H1 (cell line): ENCODE measurements around the gene UBE2D2. TPM values are rescaled to one million over a fixed set of nuclear protein-coding genes. Genes with fewer than 3 reads are reported as not detected.
A peak's percentile ranks its signal among the peaks of the same experiment; 100 is the strongest.

Source experiments
- BACH1 ChIP-seq: IDR thresholded peaks from 2 replicates; pipeline ENCODE4 v1.6.1; 2012; ENCODE audit warnings: low read length, improper control_type of control experiment
- KDM1A ChIP-seq: fragments of 200-600, 300-600 bp; sonication (generic); IDR thresholded peaks from 2 replicates; pipeline ENCODE4 v1.7.1; 2016; ENCODE audit warnings: mild to moderate bottlenecking, low read length, borderline replicate concordance
- KDM4A ChIP-seq: IDR thresholded peaks from one replicate; pipeline ENCODE4 v1.7.1; 2012; ENCODE audit warnings: low read depth, mild to moderate bottlenecking, moderate library complexity, low read length, inconsistent platforms; ENCODE audit not compliant: severe bottlenecking
- polyA plus RNA-seq, 7 experiments: library from polyadenylated mRNA; depleted of rRNA in 3 of 7; stranded (reverse) in 5 of 7; unstranded in 2 of 7; fragments of >200 nt in 5 of 7; fragments of 200-250 nt in 2 of 7; gene quantifications; 1 replicate in 5 of 7; 2 replicates in 1 of 7; 4 replicates in 1 of 7; pipeline versions ENCODE4 v1.2.1 to v1.2.3, GENCODE V29; 2011 to 2013; ENCODE audit warnings: missing spikeins in 2 of 7, mixed read lengths in 2 of 7
- total RNA-seq: library from RNA; stranded (reverse); fragmentation: NEBNext Ultra II Directional; extraction: Animal tissue kit (Norgen Biotek cat#: 25700); gene quantifications from 2 replicates; pipeline ENCODE4 v1.2.1, GENCODE V29; 2021

Gene UBE2D2
- total and polyA plus RNA-seq, 2 of the 8 experiments (the other 6 are each of a cell fraction or from before 2014, with no cell fraction given): 66.9 to 203 TPM

- no peak for TF ChIP-seq KDM4A
- peak; percentile 78; the same call in 1 of the 2 replicates for TF ChIP-seq KDM1A
- TF ChIP-seq BACH1: no peak
These were observed 98.0 kb downstream of the UBE2D2 start (continued) for GRCh38 chr5:139658928-139659667.
